Measurements from ENCODE around the gene TLL2. TPM values are rescaled to one million over a fixed set of nuclear protein-coding genes. Genes with fewer than 3 reads are reported as not detected.
"Not testable (repeated sequence)": the region's sequence is repeated elsewhere in the genome, so short reads cannot be mapped to it uniquely, and the experiment has no call there.

TLL2 gene
- total RNA-seq, 4 donors from 2014 or later: 0.20 to 1.1 (median 0.66) TPM

DNA sequence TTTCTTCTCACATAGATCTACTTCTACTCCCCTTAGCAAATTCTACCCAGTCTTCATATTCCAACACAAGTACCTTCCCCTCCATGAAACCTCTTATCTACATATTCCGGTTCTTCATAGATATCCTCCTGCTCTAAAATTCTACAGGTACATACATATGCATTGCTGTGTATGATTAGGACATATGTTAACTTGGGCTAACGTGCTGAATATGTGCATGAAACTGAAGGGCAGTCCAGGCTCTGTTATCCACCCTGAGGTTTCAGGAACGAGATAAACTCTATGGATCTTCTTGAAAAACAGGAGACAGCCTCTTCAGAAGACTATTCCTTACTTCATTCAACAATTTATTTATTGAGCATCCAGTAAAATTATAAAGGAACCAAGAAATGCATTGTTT lies 41.6 kb upstream of the TLL2 start:
- no peak overlapping the region for H3K4me3 ChIP-seq
- 92 to 95% methylated on average over 3 of the region's 3 CpGs for WGBS, 2 donors
- peaks cover 0 to 53% (median 0%) of the 10 kb centered on the region in 3 donors for H3K36me3 ChIP-seq
- no peaks in the 10 kb centered on the region for H3K27me3 ChIP-seq
- no peak for TF ChIP-seq EP300 (IDR thresholded peaks at IDR 0.05)
- TF ChIP-seq, protein P1, sequence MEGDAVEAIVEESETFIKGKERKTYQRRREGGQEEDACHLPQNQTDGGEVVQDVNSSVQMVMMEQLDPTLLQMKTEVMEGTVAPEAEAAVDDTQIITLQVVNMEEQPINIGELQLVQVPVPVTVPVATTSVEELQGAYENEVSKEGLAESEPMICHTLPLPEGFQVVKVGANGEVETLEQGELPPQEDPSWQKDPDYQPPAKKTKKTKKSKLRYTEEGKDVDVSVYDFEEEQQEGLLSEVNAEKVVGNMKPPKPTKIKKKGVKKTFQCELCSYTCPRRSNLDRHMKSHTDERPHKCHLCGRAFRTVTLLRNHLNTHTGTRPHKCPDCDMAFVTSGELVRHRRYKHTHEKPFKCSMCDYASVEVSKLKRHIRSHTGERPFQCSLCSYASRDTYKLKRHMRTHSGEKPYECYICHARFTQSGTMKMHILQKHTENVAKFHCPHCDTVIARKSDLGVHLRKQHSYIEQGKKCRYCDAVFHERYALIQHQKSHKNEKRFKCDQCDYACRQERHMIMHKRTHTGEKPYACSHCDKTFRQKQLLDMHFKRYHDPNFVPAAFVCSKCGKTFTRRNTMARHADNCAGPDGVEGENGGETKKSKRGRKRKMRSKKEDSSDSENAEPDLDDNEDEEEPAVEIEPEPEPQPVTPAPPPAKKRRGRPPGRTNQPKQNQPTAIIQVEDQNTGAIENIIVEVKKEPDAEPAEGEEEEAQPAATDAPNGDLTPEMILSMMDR (IDR thresholded peaks at IDR 0.05): no peak
- no peak for TF ChIP-seq POLR2A (IDR thresholded peaks at IDR 0.05)
- DNase-seq (ENCODE audit: low spot score in 2 of 2): no peak
- no peak overlapping the region for H3K27ac ChIP-seq
- H3K9me3 ChIP-seq: no peaks in the 10 kb centered on the region
- H3K4me1 ChIP-seq: peaks cover 0 to 7% (median 0%) of the 10 kb centered on the region in 4 donors

DNA sequence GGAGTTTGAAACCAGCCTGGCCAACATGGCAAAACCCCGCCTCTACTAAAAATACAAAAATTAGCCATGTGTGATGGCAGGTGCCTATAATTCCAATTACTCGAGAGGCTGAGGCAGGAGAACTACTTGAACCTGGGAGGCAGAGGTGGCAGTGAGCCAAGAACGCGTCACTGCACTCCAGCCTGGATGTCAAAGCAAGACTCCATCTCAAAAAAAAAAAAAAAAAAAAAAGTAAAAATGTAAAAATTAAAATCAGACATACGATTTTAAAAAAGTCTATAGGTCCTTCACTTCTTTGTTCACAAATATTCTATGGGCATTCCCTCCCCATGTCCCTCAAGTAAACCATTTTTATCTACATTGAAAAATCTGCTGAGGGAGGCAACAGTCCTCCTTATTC lies 34.9 kb upstream of the TLL2 start:
- Histone ChIP-seq H3K27ac (no peak overlapping the region), H3K36me3 (peaks cover 2 to 60% (median 5%) of the 10 kb centered on the region in 3 donors), H3K4me3 (no peak overlapping the region), H3K27me3 (no peaks in the 10 kb centered on the region), H3K9me3 (no peaks in the 10 kb centered on the region), H3K4me1 (no peaks in the 10 kb centered on the region)
- WGBS, 2 donors: 81 to 87% methylated on average over 5 of the region's 5 CpGs
- DNase-seq (ENCODE audit: low spot score in 2 of 2): no peak
- TF ChIP-seq, protein P1 (IDR thresholded peaks at IDR 0.05): no peak
- no peak for TF ChIP-seq EP300 (IDR thresholded peaks at IDR 0.05)
- TF ChIP-seq POLR2A (IDR thresholded peaks at IDR 0.05): no peak

DNA sequence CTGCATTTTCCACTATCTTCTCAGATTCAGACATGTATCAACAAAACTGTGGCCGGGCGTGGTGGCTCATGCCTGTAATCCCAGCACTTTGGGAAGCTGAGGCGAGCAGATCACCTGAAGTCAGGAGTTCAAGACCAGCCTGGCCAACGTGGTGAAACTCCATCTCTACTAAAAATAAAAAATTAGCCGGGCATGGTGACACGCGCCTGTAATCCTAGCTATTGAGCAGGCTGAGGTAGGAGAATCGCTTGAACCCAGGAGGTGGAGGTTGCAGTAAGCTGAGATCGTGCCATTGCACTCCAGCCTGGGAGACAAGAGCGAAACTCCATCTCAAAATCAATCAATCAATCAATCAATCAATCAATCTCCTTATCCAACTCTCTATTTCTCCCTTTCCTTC lies 31.8 kb upstream of the TLL2 start:
- H3K27me3 ChIP-seq; DNase-seq (ENCODE audit: low spot score in 2 of 2); H3K27ac ChIP-seq; H3K4me1 ChIP-seq; H3K9me3 ChIP-seq; H3K4me3 ChIP-seq: not testable (repeated sequence)
- 91 to 96% methylated on average over 10 of the region's 10 CpGs for WGBS, 2 donors
- H3K36me3 ChIP-seq: peaks cover 3 to 59% (median 5%) of the 10 kb centered on the region in 3 donors

GRCh38 chr10:96541921-96542320 lies 28.2 kb upstream of the TLL2 start:
- Histone ChIP-seq H3K27ac (no peak overlapping the region), H3K9me3 (no peaks in the 10 kb centered on the region), H3K36me3 (peaks cover 0 to 60% (median 3%) of the 10 kb centered on the region in 3 donors), H3K4me1 (no peaks in the 10 kb centered on the region), H3K27me3 (no peaks in the 10 kb centered on the region), H3K4me3 (no peak overlapping the region)
- WGBS, 2 donors: 88% methylated on average over 2 of the region's 2 CpGs
- no peak for DNase-seq (ENCODE audit: low spot score in 2 of 2)
- TF ChIP-seq EP300 (IDR thresholded peaks at IDR 0.05): no peak
- TF ChIP-seq, protein P1 (IDR thresholded peaks at IDR 0.05): no peak
- TF ChIP-seq POLR2A (IDR thresholded peaks at IDR 0.05): no peak

DNA sequence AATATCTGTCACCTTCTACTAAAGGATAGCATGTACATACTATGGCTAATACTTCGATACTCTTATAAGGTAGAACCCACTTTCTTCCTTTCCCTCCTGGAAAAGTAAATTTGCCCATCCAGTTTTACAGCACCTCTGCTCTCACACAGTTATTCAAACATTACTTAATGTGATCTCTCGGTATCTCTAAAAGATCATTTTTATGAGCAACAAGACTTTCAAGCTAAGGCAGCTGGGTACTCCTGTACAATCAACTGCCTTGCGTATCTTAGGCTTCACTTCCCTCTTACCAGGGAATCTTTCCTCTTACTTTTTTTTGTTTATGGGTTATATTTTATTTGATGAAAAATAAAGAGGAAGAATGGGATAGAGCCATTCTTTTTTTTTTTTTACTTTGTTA lies 26.5 kb upstream of the TLL2 start:
- TF ChIP-seq, protein P1 (IDR thresholded peaks at IDR 0.05): no peak
- no peak for TF ChIP-seq EP300 (IDR thresholded peaks at IDR 0.05)
- no peak for TF ChIP-seq POLR2A (IDR thresholded peaks at IDR 0.05)
- Histone ChIP-seq H3K36me3 (peaks cover 0 to 45% (median 3%) of the 10 kb centered on the region in 3 donors), H3K4me1 (no peaks in the 10 kb centered on the region), H3K4me3 (no peak overlapping the region), H3K27me3 (no peaks in the 10 kb centered on the region), H3K9me3 (no peaks in the 10 kb centered on the region), H3K27ac (no peak overlapping the region)
- WGBS, 2 donors: 93 to 98% methylated on average over 3 of the region's 3 CpGs
- no peak for DNase-seq (ENCODE audit: low spot score in 2 of 2)

DNA sequence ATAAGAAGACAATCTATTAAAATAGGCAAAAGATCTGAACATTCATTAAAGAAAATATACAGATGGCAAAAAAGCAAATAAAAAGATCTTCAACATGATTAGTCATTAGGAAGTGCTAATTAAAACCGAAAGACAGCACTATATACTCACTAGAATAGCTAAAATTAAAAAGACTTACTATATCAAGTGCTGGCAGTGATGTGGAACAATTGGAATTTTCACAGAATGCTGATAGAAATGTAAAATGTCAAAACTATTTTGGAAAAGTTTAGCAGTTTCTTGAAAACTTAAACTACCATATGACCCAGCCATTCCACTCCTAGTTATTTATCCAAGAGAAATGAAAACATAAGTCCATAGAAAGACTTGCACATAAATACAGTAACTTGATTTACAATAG lies 25.0 kb upstream of the TLL2 start:
- 92 to 100% methylated on average over 1 of the region's 1 CpG for WGBS, 2 donors
- H3K36me3 ChIP-seq: peaks cover 0 to 42% (median 2%) of the 10 kb centered on the region in 3 donors
- no peak for TF ChIP-seq POLR2A (IDR thresholded peaks at IDR 0.05)
- no peak for TF ChIP-seq EP300 (IDR thresholded peaks at IDR 0.05)
- TF ChIP-seq, protein P1 (IDR thresholded peaks at IDR 0.05): no peak
- H3K27ac ChIP-seq: no peak overlapping the region
- H3K27me3 ChIP-seq: no peaks in the 10 kb centered on the region
- H3K9me3 ChIP-seq: no peaks in the 10 kb centered on the region
- no peak for DNase-seq (ENCODE audit: low spot score in 2 of 2)
- no peak overlapping the region for H3K4me3 ChIP-seq
- no peaks in the 10 kb centered on the region for H3K4me1 ChIP-seq

Data from tibial nerve (tissue), 4 donors.